ENCODE data around the gene KANSL1L. TPM values are rescaled to one million over a fixed set of nuclear protein-coding genes. Genes with fewer than 3 reads are reported as not detected.

The KANSL1L gene
- total RNA-seq, 2 experiments from 2014 or later: 6.7 to 7.0 TPM

DNA sequence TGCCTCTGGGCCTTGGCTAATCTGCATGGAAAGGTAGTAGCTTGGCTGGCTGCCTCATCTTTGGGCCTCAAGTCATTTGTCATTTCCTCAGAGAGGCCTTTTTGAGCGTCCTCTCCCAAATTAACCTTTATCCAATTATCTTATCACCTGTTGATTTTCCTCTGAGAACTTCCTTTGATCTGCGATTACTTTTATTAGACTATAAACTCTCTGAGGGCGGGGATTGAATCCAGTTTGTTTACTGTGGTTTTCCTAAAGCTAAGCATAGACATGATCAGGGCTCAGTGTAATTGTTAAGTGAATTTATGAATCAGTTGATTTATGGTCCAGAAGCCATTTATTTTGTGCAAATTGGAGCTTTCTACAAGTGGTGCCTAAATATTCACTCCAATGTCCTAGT lies 161.3 kb downstream of the KANSL1L start:
- no peak for ATAC-seq (ENCODE audit: poor library complexity)
- DNase-seq: no peak
- peaks cover 61% of the 10 kb centered on the region for H3K4me1 Mint-ChIP-seq (ENCODE audit: low read depth)
- CTCF ChIA-PET: interaction anchor here (1.1 kb wide), 1 partner anchor 149 kb away, joined by 3 read pairs; no protein-coding TSS in a partner anchor
- no peaks in the 10 kb centered on the region for H3K27me3 Mint-ChIP-seq
- Histone ChIP-seq H3K4me1 (ENCODE audit: insufficient read depth, low read length) (peaks cover 11% of the 10 kb centered on the region), H3K9me3 (ENCODE audit: control insufficient read depth in 1 of 2, insufficient read depth in 1 of 2, low read length in 2 of 2) (no peaks in the 10 kb centered on the region), H3K27ac (ENCODE audit: low read depth in 1 of 2, low read length in 2 of 2) (no peak overlapping the region), H3K4me3 (ENCODE audit: low read length) (no peak overlapping the region), H3K27me3 (ENCODE audit: control insufficient read depth in 1 of 2, insufficient read depth in 2 of 2, low read length in 2 of 2) (no peaks in the 10 kb centered on the region), H3K36me3 (ENCODE audit: insufficient read depth, low read length) (peaks cover 49% of the 10 kb centered on the region)
- H3K27ac Mint-ChIP-seq: no peak overlapping the region
- POLR2A ChIA-PET: no interaction called here
- TF ChIP-seq CTCF (IDR thresholded peaks at IDR 0.05): no peak
- H3K36me3 Mint-ChIP-seq (ENCODE audit: low read depth): peaks cover 76% of the 10 kb centered on the region
- intact Hi-C loops (cut with DNase I, micrococcal nuclease): loop anchor here in 1 of 2 experiments (10.0 kb wide), 1 partner anchor 1755 kb away; the partner anchor contains the start of gene IDH1
- no peak overlapping the region for H3K4me3 Mint-ChIP-seq
- no peaks in the 10 kb centered on the region for H3K9me3 Mint-ChIP-seq

GRCh38 chr2:210009126-210009525 lies 162.1 kb downstream of the KANSL1L start:
- Histone ChIP-seq H3K27me3 (ENCODE audit: control insufficient read depth in 1 of 2, insufficient read depth in 2 of 2, low read length in 2 of 2) (no peaks in the 10 kb centered on the region), H3K27ac (ENCODE audit: low read depth in 1 of 2, low read length in 2 of 2) (no peak overlapping the region), H3K36me3 (ENCODE audit: insufficient read depth, low read length) (peaks cover 47% of the 10 kb centered on the region), H3K9me3 (ENCODE audit: control insufficient read depth in 1 of 2, insufficient read depth in 1 of 2, low read length in 2 of 2) (no peaks in the 10 kb centered on the region), H3K4me1 (ENCODE audit: insufficient read depth, low read length) (peaks cover 11% of the 10 kb centered on the region), H3K4me3 (ENCODE audit: low read length) (no peak overlapping the region)
- H3K4me3 Mint-ChIP-seq: no peak overlapping the region
- no peak overlapping the region for H3K27ac Mint-ChIP-seq
- intact Hi-C loops (cut with DNase I, micrococcal nuclease): loop anchor here in 1 of 2 experiments (10.0 kb wide), 1 partner anchor 1754 kb away; the partner anchor contains the start of gene IDH1
- DNase-seq: no peak
- no peaks in the 10 kb centered on the region for H3K9me3 Mint-ChIP-seq
- CTCF ChIA-PET: no interaction called here
- TF ChIP-seq CTCF (IDR thresholded peaks at IDR 0.05): no peak
- POLR2A ChIA-PET: no interaction called here
- peaks cover 70% of the 10 kb centered on the region for H3K36me3 Mint-ChIP-seq (ENCODE audit: low read depth)
- H3K4me1 Mint-ChIP-seq (ENCODE audit: low read depth): peaks cover 69% of the 10 kb centered on the region
- no peaks in the 10 kb centered on the region for H3K27me3 Mint-ChIP-seq
- ATAC-seq (ENCODE audit: poor library complexity): no peak

DNA sequence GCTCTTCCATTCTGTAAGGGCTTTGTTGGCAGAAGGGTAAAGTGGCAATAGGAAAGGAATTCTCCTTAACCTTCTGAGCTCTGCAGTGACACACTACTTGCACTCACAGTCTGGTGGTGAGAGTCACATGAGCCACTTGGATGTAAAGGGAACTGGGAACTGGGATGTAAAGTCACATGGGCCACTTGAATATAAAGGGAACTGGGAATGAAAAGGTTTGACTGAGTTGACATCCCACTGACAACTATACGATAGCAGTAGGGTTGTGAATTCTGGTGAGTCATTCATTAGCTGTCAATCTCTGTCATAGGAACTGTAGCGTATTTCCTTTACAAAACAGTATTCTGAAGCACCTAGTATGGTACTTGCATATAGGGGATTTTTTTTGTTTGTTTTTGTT lies 163.3 kb downstream of the KANSL1L start:
- ChIA-PET POLR2A (interaction anchor here (1.2 kb wide), 1 partner anchor 10 kb away, joined by 3 read pairs; no protein-coding TSS in a partner anchor), CTCF (no interaction called here)
- Histone ChIP-seq H3K9me3 (ENCODE audit: control insufficient read depth in 1 of 2, insufficient read depth in 1 of 2, low read length in 2 of 2) (no peaks in the 10 kb centered on the region), H3K4me3 (ENCODE audit: low read length) (no peak overlapping the region), H3K27me3 (ENCODE audit: control insufficient read depth in 1 of 2, insufficient read depth in 2 of 2, low read length in 2 of 2) (no peaks in the 10 kb centered on the region), H3K27ac (ENCODE audit: low read depth in 1 of 2, low read length in 2 of 2) (no peak overlapping the region), H3K4me1 (ENCODE audit: insufficient read depth, low read length) (peaks cover 17% of the 10 kb centered on the region), H3K36me3 (ENCODE audit: insufficient read depth, low read length) (peaks cover 45% of the 10 kb centered on the region)
- peaks cover 65% of the 10 kb centered on the region for H3K36me3 Mint-ChIP-seq (ENCODE audit: low read depth)
- DNase-seq: peak in 2 of 14 experiments; percentile 44 to 53
- ATAC-seq (ENCODE audit: poor library complexity): no peak
- intact Hi-C loops (cut with DNase I, micrococcal nuclease): loop anchor here in 1 of 2 experiments (10.0 kb wide), 1 partner anchor 1753 kb away; the partner anchor contains the start of gene IDH1
- H3K4me1 Mint-ChIP-seq (ENCODE audit: low read depth): peaks cover 79% of the 10 kb centered on the region
- no peaks in the 10 kb centered on the region for H3K9me3 Mint-ChIP-seq
- H3K27ac Mint-ChIP-seq: no peak overlapping the region
- no peaks in the 10 kb centered on the region for H3K27me3 Mint-ChIP-seq
- TF ChIP-seq CTCF (IDR thresholded peaks at IDR 0.05): no peak
- H3K4me3 Mint-ChIP-seq: no peak overlapping the region

Measured in CD4-positive, alpha-beta T cell (primary cell).